H1 (cell line): ENCODE data around the gene ZFP36L1. TPM values are rescaled to one million over a fixed set of nuclear protein-coding genes. Genes with fewer than 3 reads are reported as not detected.

Source experiments
- CTCF ChIA-PET: fragments of 300-600 bp; sonication (Branson Sonifier 250); formaldehyde crosslinking; loops from one replicate; lab custom pipeline; 2021; ENCODE audit not compliant: partially characterized antibody; lab: Charles Lee
- POLR2A ChIA-PET: fragments of 300-600 bp; sonication (Branson Sonifier 250); formaldehyde crosslinking; loops from one replicate; lab custom pipeline; 2021; ENCODE audit warnings: inconsistent platforms; ENCODE audit not compliant: partially characterized antibody; lab: Charles Lee
- DNase-seq, 2 experiments: peaks; one replicate each; pipeline versions ENCODE4 v3.0.0 to v3.0.0-alpha.2; 2010 to 2022; ENCODE audit warnings: low spot score in 2 of 2, low read depth in 1 of 2, mixed read lengths in 1 of 2
- FAIRE-seq: peaks from 2 replicates; lab custom pipeline; 2011; peaks lifted over from hg19 to GRCh38; lab: Jason Lieb, UNC
- H2AFZ ChIP-seq: 2 replicates; pipeline ENCODE4 v1.8.1; 2012; ENCODE audit warnings: low read length, inconsistent platforms
- H2AK5ac ChIP-seq: 2 replicates; pipeline ENCODE4 v1.6.1; 2013; ENCODE audit warnings: low read depth, low read length
- H2BK120ac ChIP-seq: replicated peaks from 2 replicates; pipeline ENCODE3; 2013; ENCODE audit warnings: low read depth, low read length, inconsistent platforms
- H2BK12ac ChIP-seq: 2 replicates; pipeline ENCODE4 v1.6.1; 2013; ENCODE audit warnings: low read depth, low read length
- H2BK15ac ChIP-seq: 2 replicates; pipeline ENCODE4 v1.6.1; 2013; ENCODE audit warnings: low read length
- H2BK20ac ChIP-seq: 2 replicates; pipeline ENCODE4 v1.6.1; 2013; ENCODE audit warnings: low read length
- H2BK5ac ChIP-seq: 2 replicates; pipeline ENCODE4 v1.6.1; 2013; ENCODE audit warnings: low read depth, low read length
- H3K14ac ChIP-seq: 2 replicates; pipeline ENCODE4 v1.6.1; 2013; ENCODE audit warnings: inconsistent platforms; ENCODE audit not compliant: insufficient read length
- H3K18ac ChIP-seq: 2 replicates; pipeline ENCODE4 v1.6.1; 2013; ENCODE audit warnings: low read length; ENCODE audit errors: extremely low read depth
- H3K23ac ChIP-seq: 2 replicates; pipeline ENCODE4 v1.6.1; 2013; ENCODE audit warnings: inconsistent platforms; ENCODE audit not compliant: insufficient read length
- H3K23me2 ChIP-seq: 2 replicates; pipeline ENCODE4 v1.6.1; 2013; ENCODE audit warnings: low read depth, low read length
- H3K27ac ChIP-seq: 2 replicates; pipeline ENCODE4 v1.6.1; 2011; ENCODE audit warnings: low read depth, low read length, inconsistent platforms
- H3K27me3 ChIP-seq, 4 experiments: replicated peaks in 1 of 4; 1 replicate in 1 of 4; 2 replicates in 3 of 4; pipeline versions ENCODE4 v1.6.1 to v1.8.1; 2011 to 2013; ENCODE audit warnings: low read length in 3 of 4, mild to moderate bottlenecking in 3 of 4, inconsistent platforms in 2 of 4, mixed read lengths in 2 of 4, moderate library complexity in 1 of 4; ENCODE audit not compliant: control insufficient read depth in 3 of 4, insufficient read depth in 3 of 4; ENCODE audit errors: extremely low read depth in 1 of 4
- H3K36me3 ChIP-seq, 4 experiments: 2 replicates each; pipeline versions ENCODE4 v1.6.1 to v1.8.1; 2011 to 2013; ENCODE audit warnings: mild to moderate bottlenecking in 4 of 4, low read length in 3 of 4, moderate library complexity in 2 of 4, control low read depth in 1 of 4, inconsistent platforms in 1 of 4; ENCODE audit not compliant: insufficient read depth in 4 of 4, control insufficient read depth in 2 of 4
- H3K4ac ChIP-seq: replicated peaks from 2 replicates; pipeline ENCODE3; 2013; ENCODE audit warnings: low read length, low read depth, mixed read lengths, inconsistent platforms; ENCODE audit not compliant: insufficient read length
- H3K4me1 ChIP-seq, 4 experiments: replicated peaks in 1 of 4; 1 replicate in 1 of 4; 2 replicates in 3 of 4; pipeline versions ENCODE4 v1.6.1 to v1.8.1; 2011 to 2013; ENCODE audit warnings: low read length in 3 of 4, inconsistent platforms in 2 of 4, mixed read lengths in 1 of 4; ENCODE audit not compliant: insufficient read depth in 4 of 4, control insufficient read depth in 3 of 4
- H3K4me2 ChIP-seq, 2 experiments: 2 replicates each; pipeline versions ENCODE4 v1.6.1 to v1.8.1; 2011 to 2013; ENCODE audit warnings: low read depth in 2 of 2, low read length in 2 of 2, control low read depth in 1 of 2, inconsistent platforms in 1 of 2, mild to moderate bottlenecking in 1 of 2; ENCODE audit not compliant: insufficient read depth in 1 of 2
- H3K4me3 ChIP-seq, 4 experiments: fragments of 200-600, 300-600 bp in 1 of 4; sonication (generic), shearing (Covaris generic), sonication (Bioruptor Twin) in 1 of 4; 2 replicates each; pipeline versions ENCODE4 v1.5.1 to v1.8.1; 2011 to 2016; ENCODE audit warnings: low read length in 4 of 4, low read depth in 3 of 4, control low read depth in 2 of 4, inconsistent platforms in 2 of 4, mild to moderate bottlenecking in 2 of 4, mixed read lengths in 1 of 4, moderate library complexity in 1 of 4; ENCODE audit not compliant: insufficient read depth in 2 of 4; ENCODE audit errors: extremely low read depth in 1 of 4
- H3K56ac ChIP-seq: replicated peaks from 2 replicates; pipeline ENCODE3; 2013; ENCODE audit warnings: low read depth, mild to moderate bottlenecking, mixed read lengths, low read length, inconsistent platforms; ENCODE audit not compliant: insufficient read length
- H3K79me1 ChIP-seq: 2 replicates; pipeline ENCODE4 v1.6.1; 2013; ENCODE audit warnings: low read depth, low read length, control low read depth
- H3K79me2 ChIP-seq, 2 experiments: 2 replicates each; pipeline versions ENCODE4 v1.6.1 to v1.8.1; 2012 to 2013; ENCODE audit warnings: low read length in 2 of 2, mild to moderate bottlenecking in 2 of 2, inconsistent platforms in 1 of 2; ENCODE audit not compliant: insufficient read depth in 2 of 2, control insufficient read depth in 1 of 2
- H3K9ac ChIP-seq, 4 experiments: replicated peaks in 1 of 4; 1 replicate in 1 of 4; 2 replicates in 3 of 4; pipeline versions ENCODE4 v1.6.1 to v1.8.1; 2011 to 2013; ENCODE audit warnings: low read depth in 3 of 4, low read length in 3 of 4, control low read depth in 2 of 4, mild to moderate bottlenecking in 2 of 4, moderate library complexity in 2 of 4, inconsistent platforms in 1 of 4; ENCODE audit errors: extremely low read depth in 1 of 4
- H3K9me3 ChIP-seq, 2 experiments: 2 replicates each; pipeline versions ENCODE4 v1.6.1 to v1.8.1; 2012 to 2013; ENCODE audit warnings: mild to moderate bottlenecking in 2 of 2, moderate library complexity in 2 of 2, control low read depth in 1 of 2, inconsistent platforms in 1 of 2, low read depth in 1 of 2, low read length in 1 of 2, mixed read lengths in 1 of 2; ENCODE audit not compliant: insufficient read depth in 2 of 2
- H4K20me1 ChIP-seq, 2 experiments: replicated peaks in 1 of 2; 2 replicates each; pipeline versions ENCODE3 to v1.8.1; 2011 to 2013; ENCODE audit warnings: inconsistent platforms in 2 of 2, low read length in 2 of 2, mild to moderate bottlenecking in 1 of 2; ENCODE audit not compliant: insufficient read depth in 2 of 2, control insufficient read depth in 1 of 2
- H4K5ac ChIP-seq: 2 replicates; pipeline ENCODE4 v1.6.1; 2013; ENCODE audit warnings: low read length, low read depth, mixed read lengths, inconsistent platforms; ENCODE audit not compliant: insufficient read length
- H4K8ac ChIP-seq: 2 replicates; pipeline ENCODE4 v1.8.0; 2013; ENCODE audit warnings: mild to moderate bottlenecking, moderate library complexity, low read length, inconsistent platforms; ENCODE audit not compliant: insufficient read depth; ENCODE audit errors: extremely low read depth
- H4K91ac ChIP-seq: replicated peaks from 2 replicates; pipeline ENCODE3; 2013; ENCODE audit warnings: low read length, mixed read lengths, inconsistent platforms; ENCODE audit not compliant: insufficient read length
- ATF3 ChIP-seq: IDR thresholded peaks from 2 replicates; pipeline ENCODE4 v1.6.1; 2011; ENCODE audit warnings: low read depth, mild to moderate bottlenecking, low read length; ENCODE audit not compliant: insufficient read depth
- GTF2F1 ChIP-seq: IDR thresholded peaks from 2 replicates; pipeline ENCODE4 v1.6.1; 2012; ENCODE audit warnings: low read depth, low read length, improper control_type of control experiment, borderline replicate concordance
- RFX5 ChIP-seq: IDR thresholded peaks from 2 replicates; pipeline ENCODE4 v1.6.1; 2011; ENCODE audit warnings: low read depth, low read length, improper control_type of control experiment, borderline replicate concordance
- WGBS, 2 experiments: shearing (Covaris generic) in 1 of 2; methylation state at CpG; one replicate each; pipeline versions ENCODE4 v1.1.6 to v1.1.7; 2013 to 2015; ENCODE audit warnings: low lambda C conversion rate in 2 of 2, mixed read lengths in 2 of 2, inconsistent platforms in 1 of 2, low coverage in 1 of 2, missing lambda C conversion rate in 1 of 2; ENCODE audit not compliant: insufficient replicate concordance in 2 of 2, insufficient coverage in 1 of 2, insufficient read length in 1 of 2; ENCODE audit errors: extremely low coverage in 1 of 2, missing lambda C conversion rate in 1 of 2; 5-methylcytosine and 5-hydroxymethylcytosine counted together
- polyA plus RNA-seq, 7 experiments: library from polyadenylated mRNA; depleted of rRNA in 3 of 7; stranded (reverse) in 5 of 7; unstranded in 2 of 7; fragments of >200 nt in 5 of 7; fragments of 200-250 nt in 2 of 7; gene quantifications; 1 replicate in 5 of 7; 2 replicates in 1 of 7; 4 replicates in 1 of 7; pipeline versions ENCODE4 v1.2.1 to v1.2.3, GENCODE V29; 2011 to 2013; ENCODE audit warnings: missing spikeins in 2 of 7, mixed read lengths in 2 of 7
- total RNA-seq: library from RNA; stranded (reverse); fragmentation: NEBNext Ultra II Directional; extraction: Animal tissue kit (Norgen Biotek cat#: 25700); gene quantifications from 2 replicates; pipeline ENCODE4 v1.2.1, GENCODE V29; 2021

ZFP36L1 gene
- total and polyA plus RNA-seq, 2 of the 8 experiments (the other 6 are each of a cell fraction or from before 2014, with no cell fraction given) = 80.4 to 132 TPM

- 89% methylated on average over 4 of the region's 4 CpGs; no CpG with 5 or more reads in 1 of the 2 experiments for whole genome bisulfite sequencing, 2 experiments
- no peak overlapping the region for H4K91ac ChIP-seq
- H3K9me3 ChIP-seq = no peaks in the 10 kb centered on the region
- H3K23ac ChIP-seq = no peak overlapping the region
- FAIRE-seq (no peak), DNase-seq (no peak)
- H4K8ac ChIP-seq = no peak overlapping the region
- no peak overlapping the region for H3K56ac ChIP-seq
- no peak overlapping the region for H3K9ac ChIP-seq
- CTCF ChIA-PET = interaction anchor here (1.0 to 7.2 kb wide), 7 partner anchors 12 to 876 kb away, joined by 3 to 76 read pairs (median 3); no protein-coding TSS in a partner anchor
- H2BK12ac ChIP-seq = no peak overlapping the region
- no peak overlapping the region for H2BK5ac ChIP-seq
- H2AFZ ChIP-seq = no peak overlapping the region
- no peak overlapping the region for H2BK120ac ChIP-seq
- H3K36me3 ChIP-seq = no peaks in the 10 kb centered on the region
- H3K18ac ChIP-seq = no peak overlapping the region
- H3K79me1 ChIP-seq = no peaks in the 10 kb centered on the region
- no peaks in the 10 kb centered on the region for H4K20me1 ChIP-seq
- H2BK20ac ChIP-seq = no peak overlapping the region
- H2BK15ac ChIP-seq = 0 out of 2 replicates have a peak overlapping the region, but pooled peaks have one; percentile 77
- no peak overlapping the region for H3K4ac ChIP-seq
- no peak overlapping the region for H3K27ac ChIP-seq
- H3K4me2 ChIP-seq = no peak overlapping the region
- H3K4me1 ChIP-seq = peaks cover 2 to 19% (median 15%) of the 10 kb centered on the region in 4 experiments
- H3K4me3 ChIP-seq = no peak overlapping the region
- POLR2A ChIA-PET = interaction anchor here (9.3 to 9.9 kb wide), 2 partner anchors 25 to 30 kb away, joined by 76 to 222 read pairs; partner anchors contain the start of gene ZFP36L1
- no peak overlapping the region for H4K5ac ChIP-seq
- peaks cover 0 to 3% (median 2%) of the 10 kb centered on the region in 4 experiments; a peak in 2 of 7 replicates for H3K27me3 ChIP-seq
- TF ChIP-seq ATF3 (no peak), GTF2F1 (no peak), RFX5 (no peak)
- no peak overlapping the region for H3K14ac ChIP-seq
- no peak overlapping the region for H2AK5ac ChIP-seq
- no peaks in the 10 kb centered on the region; the same call in 1 of the 2 replicates for H3K23me2 ChIP-seq
- peaks cover 0 to under 1% of the 10 kb centered on the region in 2 experiments; a peak in 1 of 4 replicates for H3K79me2 ChIP-seq
These were observed 27.7 kb upstream of the ZFP36L1 start for GRCh38 chr14:68820536-68820935.
